ENCODE data around the gene FSCN2. TPM values are rescaled to one million over a fixed set of nuclear protein-coding genes. Genes with fewer than 3 reads are reported as not detected.

FSCN2 gene
- total and polyA plus RNA-seq, 7 experiments from 2014 or later = 0.56 to 1.6 (median 0.70) TPM; not detected in 2

DNA sequence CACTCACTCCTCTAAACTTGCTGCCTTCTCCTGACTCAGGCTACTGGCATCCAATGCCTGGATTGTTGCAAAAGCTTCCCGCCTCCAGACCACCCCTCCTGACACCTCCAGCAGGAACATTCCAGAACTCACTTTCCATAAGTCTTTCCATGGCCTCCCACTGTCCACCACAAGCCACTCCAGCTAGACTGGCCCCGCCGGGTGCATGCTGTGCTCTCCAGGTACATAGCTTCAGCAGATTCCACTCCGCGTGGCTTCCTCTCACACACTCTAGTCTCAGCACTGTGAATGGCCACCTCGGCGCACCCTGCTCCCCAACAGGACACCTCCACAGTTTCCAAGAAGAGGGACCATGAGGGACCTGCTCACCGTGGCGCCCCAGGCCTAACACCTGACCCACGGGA lies 49.9 kb downstream of the FSCN2 start:
- CTCF ChIA-PET = no interaction called here
- no peak overlapping the region for H3K4me3 Mint-ChIP-seq
- no peaks in the 10 kb centered on the region for H3K27me3 Mint-ChIP-seq
- POLR2A ChIA-PET = no interaction called here
- H3K4me1 Mint-ChIP-seq = peaks cover 4 to 23% (median 9%) of the 10 kb centered on the region in 7 donors
- Histone ChIP-seq H3K4me1 (ENCODE audit: control insufficient read depth in 2 of 2, insufficient read depth in 2 of 2, low read length in 2 of 2) (no peaks in the 10 kb centered on the region), H3K4me3 (ENCODE audit: low read length) (no peak overlapping the region), H3K9me3 (ENCODE audit: control insufficient read depth in 2 of 3, low read length in 3 of 3) (no peaks in the 10 kb centered on the region), H3K27me3 (ENCODE audit: control insufficient read depth in 2 of 2, insufficient read depth in 2 of 2, low read length in 2 of 2) (no peaks in the 10 kb centered on the region), H3K27ac (ENCODE audit: low read depth, low read length) (no peak overlapping the region), H3K36me3 (ENCODE audit: control insufficient read depth in 2 of 3, insufficient read depth in 3 of 3, low read length in 3 of 3) (peaks cover 12 to 82% (median 18%) of the 10 kb centered on the region in 3 experiments)
- DNase-seq (no peak), ATAC-seq (no peak)
- intact Hi-C loops (cut with micrococcal nuclease) = no loop called here
- H3K36me3 Mint-ChIP-seq = peaks cover 3 to 42% (median 9%) of the 10 kb centered on the region in 5 donors
- peaks cover 0 to 1% (median 0%) of the 10 kb centered on the region in 11 donors for H3K9me3 Mint-ChIP-seq
- peak overlapping the region in 2 of 9 donors; percentile 39 to 56 for H3K27ac Mint-ChIP-seq

- ChIA-PET CTCF (interaction anchor here (0.6 to 1.1 kb wide), 2 partner anchors 23 to 1098 kb away, joined by 3 read pairs; no protein-coding TSS in a partner anchor), POLR2A (no interaction called here)
- DNase-seq (no peak), ATAC-seq (no peak)
- H3K27ac ChIP-seq (ENCODE audit: low read depth, low read length) = no peak overlapping the region
- Mint-ChIP-seq H3K27me3 (no peaks in the 10 kb centered on the region), H3K9me3 (peaks cover 0 to 1% (median 0%) of the 10 kb centered on the region in 11 donors), H3K4me1 (peaks cover 4 to 23% (median 9%) of the 10 kb centered on the region in 7 donors), H3K27ac (no peak overlapping the region), H3K36me3 (peaks cover 3 to 45% (median 14%) of the 10 kb centered on the region in 5 donors), H3K4me3 (no peak overlapping the region)
- H3K27me3 ChIP-seq (ENCODE audit: control insufficient read depth in 2 of 2, insufficient read depth in 2 of 2, low read length in 2 of 2) = no peaks in the 10 kb centered on the region
- H3K9me3 ChIP-seq (ENCODE audit: control insufficient read depth in 2 of 3, low read length in 3 of 3) = no peaks in the 10 kb centered on the region
- intact Hi-C loops (cut with micrococcal nuclease) = no loop called here
- peaks cover 9 to 82% (median 22%) of the 10 kb centered on the region in 3 experiments for H3K36me3 ChIP-seq (ENCODE audit: control insufficient read depth in 2 of 3, insufficient read depth in 3 of 3, low read length in 3 of 3)
- no peak overlapping the region for H3K4me3 ChIP-seq (ENCODE audit: low read length)
- H3K4me1 ChIP-seq (ENCODE audit: control insufficient read depth in 2 of 2, insufficient read depth in 2 of 2, low read length in 2 of 2) = no peaks in the 10 kb centered on the region
These were observed 50.5 kb downstream of the FSCN2 start for GRCh38 chr17:81578561-81579225.

DNA sequence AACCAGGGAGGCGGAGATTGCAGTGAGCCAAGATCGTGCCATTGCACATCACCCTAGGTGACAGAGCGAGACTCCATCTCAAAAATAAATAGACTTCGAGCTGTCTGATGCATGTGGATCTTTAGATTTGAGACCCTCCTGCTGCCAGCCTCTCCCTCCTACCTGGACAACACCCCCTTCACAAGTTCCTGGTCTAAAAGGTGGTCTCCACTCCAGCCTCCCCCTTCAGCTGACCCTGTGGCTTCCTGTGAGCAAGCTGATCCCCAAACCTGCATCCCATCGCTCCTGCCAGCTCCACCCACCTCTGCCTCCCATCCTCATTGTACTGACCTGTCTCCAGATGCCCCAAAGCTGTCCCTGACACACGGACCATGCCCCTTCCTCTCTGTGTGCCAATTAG lies 51.1 kb downstream of the FSCN2 start:
- Mint-ChIP-seq H3K27ac (peak overlapping the region in 5 of 9 donors; percentile 50 to 92 (median 77)), H3K4me3 (no peak overlapping the region), H3K27me3 (no peaks in the 10 kb centered on the region), H3K36me3 (peaks cover 3 to 43% (median 13%) of the 10 kb centered on the region in 5 donors), H3K4me1 (peaks cover 4 to 23% (median 9%) of the 10 kb centered on the region in 7 donors), H3K9me3 (peaks cover 0 to 1% (median 0%) of the 10 kb centered on the region in 11 donors)
- ATAC-seq (no peak), DNase-seq (no peak)
- Histone ChIP-seq H3K36me3 (ENCODE audit: control insufficient read depth in 2 of 3, insufficient read depth in 3 of 3, low read length in 3 of 3) (peaks cover 5 to 83% (median 17%) of the 10 kb centered on the region in 3 experiments), H3K4me1 (ENCODE audit: control insufficient read depth in 2 of 2, insufficient read depth in 2 of 2, low read length in 2 of 2) (no peaks in the 10 kb centered on the region), H3K27ac (ENCODE audit: low read depth, low read length) (no peak overlapping the region), H3K4me3 (ENCODE audit: low read length) (no peak overlapping the region), H3K27me3 (ENCODE audit: control insufficient read depth in 2 of 2, insufficient read depth in 2 of 2, low read length in 2 of 2) (no peaks in the 10 kb centered on the region), H3K9me3 (ENCODE audit: control insufficient read depth in 2 of 3, low read length in 3 of 3) (no peaks in the 10 kb centered on the region)
- ChIA-PET POLR2A (no interaction called here), CTCF (interaction anchor here (0.6 to 1.1 kb wide), 2 partner anchors 22 to 1099 kb away, joined by 3 read pairs; no protein-coding TSS in a partner anchor)
- intact Hi-C loops (cut with micrococcal nuclease) = no loop called here

DNA sequence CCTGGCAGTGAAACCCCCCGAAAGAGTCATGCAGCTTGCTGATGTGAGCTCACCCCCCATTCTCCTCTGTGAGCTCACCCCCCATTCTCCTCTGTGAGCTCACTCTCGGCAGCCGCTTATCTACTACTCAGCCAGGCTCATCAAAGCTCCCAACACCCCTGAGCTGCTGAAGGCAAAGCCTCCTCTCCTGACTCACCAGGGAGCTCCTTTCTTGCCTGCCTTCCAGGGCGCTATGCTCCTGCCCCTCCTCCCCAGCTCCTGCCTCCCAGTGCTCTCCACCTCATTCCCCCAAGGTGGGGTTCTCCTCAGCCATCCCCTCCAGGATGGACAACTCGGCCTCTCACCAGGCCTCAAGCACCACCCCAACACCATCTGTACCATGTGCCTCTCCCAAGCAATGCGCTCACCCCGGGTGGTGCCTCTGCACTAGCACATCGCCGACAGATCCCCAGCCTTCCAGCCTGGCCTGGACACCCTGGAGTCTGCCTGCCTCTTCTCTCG lies 51.7 kb downstream of the FSCN2 start:
- Histone ChIP-seq H3K4me1 (ENCODE audit: control insufficient read depth in 2 of 2, insufficient read depth in 2 of 2, low read length in 2 of 2) (no peaks in the 10 kb centered on the region), H3K36me3 (ENCODE audit: control insufficient read depth in 2 of 3, insufficient read depth in 3 of 3, low read length in 3 of 3) (peaks cover 0 to 83% (median 16%) of the 10 kb centered on the region in 3 experiments)

DNA sequence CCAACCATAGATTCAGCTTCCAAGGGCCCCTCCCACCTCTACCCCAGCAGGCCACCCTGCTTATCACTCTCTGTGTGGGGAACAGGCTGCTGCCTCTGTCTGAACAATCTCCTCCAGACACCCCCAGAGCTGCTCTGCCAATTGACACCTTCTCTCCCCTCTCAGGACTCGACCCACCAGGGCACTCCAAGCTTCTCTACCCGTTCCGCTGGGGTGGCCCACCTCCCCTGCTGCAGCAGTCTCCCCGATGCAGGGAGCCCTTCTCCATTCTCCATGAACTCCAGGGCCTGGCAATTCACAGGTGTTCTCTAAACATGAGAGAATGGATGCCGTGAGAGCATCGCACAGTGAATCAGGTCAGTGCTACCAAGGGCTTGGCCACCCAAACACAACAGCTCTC lies 52.3 kb downstream of the FSCN2 start:
- no peaks in the 10 kb centered on the region for H3K27me3 Mint-ChIP-seq
- ATAC-seq = no peak
- Histone ChIP-seq H3K36me3 (ENCODE audit: control insufficient read depth in 2 of 3, insufficient read depth in 3 of 3, low read length in 3 of 3) (peaks cover 0 to 84% (median 19%) of the 10 kb centered on the region in 3 experiments), H3K27ac (ENCODE audit: low read depth, low read length) (no peak overlapping the region), H3K9me3 (ENCODE audit: control insufficient read depth in 2 of 3, low read length in 3 of 3) (no peaks in the 10 kb centered on the region), H3K27me3 (ENCODE audit: control insufficient read depth in 2 of 2, insufficient read depth in 2 of 2, low read length in 2 of 2) (no peaks in the 10 kb centered on the region), H3K4me3 (ENCODE audit: low read length) (no peak overlapping the region), H3K4me1 (ENCODE audit: control insufficient read depth in 2 of 2, insufficient read depth in 2 of 2, low read length in 2 of 2) (no peaks in the 10 kb centered on the region)
- DNase-seq = no peak
- peaks cover 0 to 1% (median 0%) of the 10 kb centered on the region in 11 donors for H3K9me3 Mint-ChIP-seq
- peaks cover 3 to 47% (median 13%) of the 10 kb centered on the region in 5 donors for H3K36me3 Mint-ChIP-seq
- H3K4me1 Mint-ChIP-seq = peaks cover 4 to 23% (median 9%) of the 10 kb centered on the region in 7 donors
- H3K4me3 Mint-ChIP-seq = no peak overlapping the region
- peak overlapping the region in 3 of 9 donors; percentile 50 to 90 (median 55) for H3K27ac Mint-ChIP-seq
- ChIA-PET CTCF (no interaction called here), POLR2A (no interaction called here)
- intact Hi-C loops (cut with micrococcal nuclease) = no loop called here

More for the DNA sequence above, 51.7 kb downstream of the FSCN2 start:
- ChIA-PET POLR2A (no interaction called here), CTCF (interaction anchor here (1.1 kb wide), 1 partner anchor 22 kb away, joined by 3 read pairs; no protein-coding TSS in a partner anchor)
- DNase-seq = no peak
- no peaks in the 10 kb centered on the region for H3K27me3 Mint-ChIP-seq
- ATAC-seq = no peak
- peak overlapping the region in 1 of 10 donors; percentile 43 for H3K4me3 Mint-ChIP-seq
- intact Hi-C loops (cut with micrococcal nuclease) = no loop called here
- H3K9me3 Mint-ChIP-seq = peaks cover 0 to 1% (median 0%) of the 10 kb centered on the region in 11 donors
- no peak overlapping the region for H3K27ac ChIP-seq (ENCODE audit: low read depth, low read length)
- H3K4me3 ChIP-seq (ENCODE audit: low read length) = no peak overlapping the region
- H3K9me3 ChIP-seq (ENCODE audit: control insufficient read depth in 2 of 3, low read length in 3 of 3) = no peaks in the 10 kb centered on the region
- peaks cover 3 to 42% (median 13%) of the 10 kb centered on the region in 5 donors for H3K36me3 Mint-ChIP-seq
- H3K27me3 ChIP-seq (ENCODE audit: control insufficient read depth in 2 of 2, insufficient read depth in 2 of 2, low read length in 2 of 2) = no peaks in the 10 kb centered on the region
- H3K4me1 Mint-ChIP-seq = peaks cover 4 to 23% (median 9%) of the 10 kb centered on the region in 7 donors
- peak overlapping the region in 5 of 9 donors; percentile 17 to 77 (median 43) for H3K27ac Mint-ChIP-seq

- POLR2A ChIA-PET = interaction anchor here (0.9 kb wide), 1 partner anchor 15 kb away, joined by 3 read pairs; no protein-coding TSS in a partner anchor
These were observed 53.6 kb downstream of the FSCN2 start for GRCh38 chr17:81581758-81582157.

More at GRCh38 chr17:81581758-81582157, 53.6 kb downstream of the FSCN2 start:
- ATAC-seq (no peak), DNase-seq (no peak)
- Mint-ChIP-seq H3K4me1 (peaks cover 4 to 23% (median 9%) of the 10 kb centered on the region in 7 donors), H3K9me3 (peaks cover 0 to 1% (median 0%) of the 10 kb centered on the region in 11 donors), H3K4me3 (no peak overlapping the region), H3K27ac (no peak overlapping the region), H3K27me3 (no peaks in the 10 kb centered on the region), H3K36me3 (peaks cover 3 to 50% (median 13%) of the 10 kb centered on the region in 5 donors)
- H3K27ac ChIP-seq (ENCODE audit: low read depth, low read length) = no peak overlapping the region
- H3K4me1 ChIP-seq (ENCODE audit: control insufficient read depth in 2 of 2, insufficient read depth in 2 of 2, low read length in 2 of 2) = no peaks in the 10 kb centered on the region
- intact Hi-C loops (cut with micrococcal nuclease) = no loop called here
- CTCF ChIA-PET = no interaction called here
- H3K27me3 ChIP-seq (ENCODE audit: control insufficient read depth in 2 of 2, insufficient read depth in 2 of 2, low read length in 2 of 2) = no peaks in the 10 kb centered on the region
- H3K36me3 ChIP-seq (ENCODE audit: control insufficient read depth in 2 of 3, insufficient read depth in 3 of 3, low read length in 3 of 3) = peaks cover 0 to 83% (median 24%) of the 10 kb centered on the region in 3 experiments
- no peaks in the 10 kb centered on the region for H3K9me3 ChIP-seq (ENCODE audit: control insufficient read depth in 2 of 3, low read length in 3 of 3)
- H3K4me3 ChIP-seq (ENCODE audit: low read length) = no peak overlapping the region

Measured in naive thymus-derived CD4-positive, alpha-beta T cell (primary cell).